Fibroblast of villous mesenchyme (primary cell): Measurements from ENCODE around the gene RRP7A. TPM values are rescaled to one million over a fixed set of nuclear protein-coding genes. Genes with fewer than 3 reads are reported as not detected.
A peak's percentile ranks its signal among the peaks of the same experiment; 100 is the strongest.
"Not testable (repeated sequence)": the region's sequence is repeated elsewhere in the genome, so short reads cannot be mapped to it uniquely, and the experiment has no call there.

Experiments
- DNase-seq: peaks from one replicate; pipeline ENCODE4 v3.0.0-alpha.2; 2010; ENCODE audit warnings: low read depth
- H3K4me3 ChIP-seq: 2 replicates; pipeline ENCODE4 v1.5.1; 2011; ENCODE audit warnings: low read depth, mild to moderate bottlenecking, low read length
- total RNA-seq: library from RNA; depleted of rRNA; stranded (reverse); fragments of >200 nt; gene quantifications from 2 replicates; pipeline ENCODE4 v1.2.3, GENCODE V29; 2012
- TF ChIP-seq, protein P1 (sequence below): IDR thresholded peaks from 2 replicates; pipeline ENCODE4 v1.5.1; 2012; ENCODE audit warnings: low read depth, mild to moderate bottlenecking, low read length; ENCODE audit not compliant: insufficient read depth

RRP7A gene
- total RNA-seq, 1 donor = 29.8 TPM

- no peak for DNase-seq
- TF ChIP-seq, protein P1, sequence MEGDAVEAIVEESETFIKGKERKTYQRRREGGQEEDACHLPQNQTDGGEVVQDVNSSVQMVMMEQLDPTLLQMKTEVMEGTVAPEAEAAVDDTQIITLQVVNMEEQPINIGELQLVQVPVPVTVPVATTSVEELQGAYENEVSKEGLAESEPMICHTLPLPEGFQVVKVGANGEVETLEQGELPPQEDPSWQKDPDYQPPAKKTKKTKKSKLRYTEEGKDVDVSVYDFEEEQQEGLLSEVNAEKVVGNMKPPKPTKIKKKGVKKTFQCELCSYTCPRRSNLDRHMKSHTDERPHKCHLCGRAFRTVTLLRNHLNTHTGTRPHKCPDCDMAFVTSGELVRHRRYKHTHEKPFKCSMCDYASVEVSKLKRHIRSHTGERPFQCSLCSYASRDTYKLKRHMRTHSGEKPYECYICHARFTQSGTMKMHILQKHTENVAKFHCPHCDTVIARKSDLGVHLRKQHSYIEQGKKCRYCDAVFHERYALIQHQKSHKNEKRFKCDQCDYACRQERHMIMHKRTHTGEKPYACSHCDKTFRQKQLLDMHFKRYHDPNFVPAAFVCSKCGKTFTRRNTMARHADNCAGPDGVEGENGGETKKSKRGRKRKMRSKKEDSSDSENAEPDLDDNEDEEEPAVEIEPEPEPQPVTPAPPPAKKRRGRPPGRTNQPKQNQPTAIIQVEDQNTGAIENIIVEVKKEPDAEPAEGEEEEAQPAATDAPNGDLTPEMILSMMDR = no peak
- no peak overlapping the region for H3K4me3 ChIP-seq
Observed at GRCh38 chr22:42528591-42529307, 9.2 kb upstream of the RRP7A start.

DNA sequence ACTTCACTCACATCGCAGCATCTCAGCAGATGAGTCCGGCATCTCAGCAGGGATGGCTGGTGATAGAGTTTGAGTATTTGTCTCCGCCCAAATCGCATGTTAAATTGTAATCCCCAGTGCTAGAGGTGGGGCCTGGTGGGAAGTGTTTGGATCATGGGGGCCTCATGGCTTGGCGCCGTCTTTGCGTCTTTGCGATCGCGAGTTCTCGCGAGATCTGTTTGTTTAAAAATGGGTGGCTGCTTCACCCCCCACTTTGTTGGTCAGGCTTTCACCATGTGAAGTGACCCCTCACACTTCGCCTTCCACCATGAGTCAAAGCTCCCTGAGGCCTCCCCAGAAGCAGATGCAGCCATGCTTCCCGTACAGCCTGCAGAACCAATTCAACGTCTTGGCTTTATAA is 3.0 kb upstream of the RRP7A start:
- TF ChIP-seq, protein P1 = no peak
- H3K4me3 ChIP-seq = no peak overlapping the region

DNA sequence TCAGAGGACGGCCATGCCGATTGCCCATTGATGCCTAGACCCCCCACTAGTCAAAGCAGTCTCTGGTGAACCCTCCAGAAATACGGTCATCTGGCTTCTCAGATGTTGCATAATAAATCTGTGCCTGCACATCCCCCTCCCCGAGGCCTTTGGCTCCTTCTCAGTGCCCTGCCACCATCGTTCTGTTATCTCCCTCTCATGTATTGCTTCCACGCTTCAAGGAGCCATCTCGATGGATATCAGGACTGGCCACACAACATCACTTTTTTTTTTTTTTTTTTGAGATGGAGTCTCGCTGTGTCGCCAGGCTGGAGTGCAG is 1.6 kb upstream of the RRP7A start:
- H3K4me3 ChIP-seq = no peak overlapping the region
- TF ChIP-seq, protein P1 = no peak
- no peak for DNase-seq

More for the DNA sequence above, 3.0 kb upstream of the RRP7A start:
- DNase-seq = no peak

- not testable (repeated sequence) for DNase-seq
- peak overlapping the region; percentile 87 for H3K4me3 ChIP-seq
Observed at GRCh38 chr22:42518638-42519524, 715 bp downstream of the RRP7A start.

DNA sequence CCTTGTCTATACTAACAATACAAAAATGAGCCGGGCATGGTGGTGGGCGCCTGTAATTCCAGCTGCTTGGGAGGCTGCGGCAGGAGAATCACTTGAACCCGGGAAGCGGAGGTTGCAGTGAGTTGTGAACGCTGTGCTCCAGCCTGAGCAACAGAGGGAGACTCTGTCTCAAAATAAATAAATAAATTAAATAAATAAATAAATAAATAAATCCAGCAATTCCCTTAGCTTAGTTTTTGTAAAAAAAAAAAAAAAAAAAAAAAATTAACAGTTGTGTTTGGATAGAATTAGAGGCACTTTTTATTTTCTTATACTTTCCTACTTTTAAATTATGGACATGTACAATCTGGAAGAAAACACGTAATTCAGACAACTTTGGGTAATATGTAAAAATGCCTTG is 2.5 kb downstream of the RRP7A start:
- H3K4me3 ChIP-seq, DNase-seq: not testable (repeated sequence)

GRCh38 chr22:42515896-42516295 is 3.7 kb downstream of the RRP7A start:
- no peak overlapping the region for H3K4me3 ChIP-seq
- no peak for DNase-seq
- TF ChIP-seq, protein P1 = no peak

- H3K4me3 ChIP-seq, DNase-seq: not testable (repeated sequence)
Observed at GRCh38 chr22:42515304-42515703, 4.3 kb downstream of the RRP7A start.

DNA sequence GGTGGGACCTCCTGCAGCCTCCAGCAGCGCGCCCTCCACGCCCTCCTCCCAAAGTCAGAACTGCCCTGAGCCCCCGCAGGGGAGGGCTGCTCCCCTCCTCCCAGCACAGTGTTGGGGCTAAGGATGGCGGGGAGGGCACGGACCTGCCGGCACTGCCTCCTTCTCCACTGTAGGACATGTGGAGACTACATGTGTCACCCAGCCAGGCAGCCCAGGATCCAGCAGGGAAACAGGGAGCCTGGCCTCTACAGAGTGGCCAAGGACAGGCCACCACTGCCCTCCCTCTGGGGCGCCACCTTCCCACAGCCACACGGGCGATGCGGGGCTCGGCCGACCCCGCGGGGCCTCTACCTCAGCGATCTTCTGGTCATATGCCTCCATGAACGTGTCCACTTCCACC is 5.3 kb downstream of the RRP7A start:
- not testable (repeated sequence) for DNase-seq, H3K4me3 ChIP-seq
